RPMI7951 (cell line): ENCODE results near the gene PDPR. TPM values are rescaled to one million over a fixed set of nuclear protein-coding genes. Genes with fewer than 3 reads are reported as not detected.

Source experiments
- total RNA-seq: library from RNA; depleted of rRNA; stranded (reverse); fragments of >200 nt; shearing (Covaris generic); gene quantifications from 2 replicates; pipeline ENCODE4 v1.2.3, GENCODE V29; 2014; rRNA removed

The PDPR gene
- total RNA-seq, 1 experiment from 2014 or later = 13.1 TPM

Other genes with a start within 250 kb of the PDPR start
- under 0.01 and 0.10 TPM in 2 replicates for gene CLEC18A, start 163.0 kb upstream of the PDPR start, total RNA-seq
- not detected in 2 replicates for gene CLEC18C, start 59.5 kb downstream of the PDPR start, total RNA-seq
- 10.0 and 14.6 TPM in 2 replicates for gene EXOSC6, start 137.6 kb downstream of the PDPR start, total RNA-seq
- gene AARS1, start 175.2 kb downstream of the PDPR start, total RNA-seq = 43.5 and 50.8 TPM in 2 replicates
- gene DDX19B, start 184.9 kb downstream of the PDPR start, total RNA-seq = 17.5 and 31.7 TPM in 2 replicates
- gene DDX19A, start 232.6 kb downstream of the PDPR start, total RNA-seq = 40.0 and 40.9 TPM in 2 replicates